Lung microvascular endothelial cell (primary cell): Measurements from ENCODE around the gene AIP. TPM values are rescaled to one million over a fixed set of nuclear protein-coding genes. Genes with fewer than 3 reads are reported as not detected.
A peak's percentile ranks its signal among the peaks of the same experiment; 100 is the strongest.

Source experiments
- DNase-seq, 2 donors: peaks; one replicate each; pipeline versions ENCODE4 v3.0.0 to v3.0.0-alpha.2; 2010; ENCODE audit warnings: low read depth in 2 of 2
- total RNA-seq: library from RNA; depleted of rRNA; stranded (reverse); fragments of >200 nt; gene quantifications from 2 replicates; pipeline ENCODE4 v1.2.1, GENCODE V29; 2014

AIP gene
- total RNA-seq: 67.1 and 112 TPM in 2 replicates

- DNase-seq: peak; percentile 98
Observed at GRCh38 chr11:67482827-67483798, at the start of gene AIP. AIP (plus strand) TSS chr11:67483026; CDS start chr11:67483159, 133 bp downstream.

DNA sequence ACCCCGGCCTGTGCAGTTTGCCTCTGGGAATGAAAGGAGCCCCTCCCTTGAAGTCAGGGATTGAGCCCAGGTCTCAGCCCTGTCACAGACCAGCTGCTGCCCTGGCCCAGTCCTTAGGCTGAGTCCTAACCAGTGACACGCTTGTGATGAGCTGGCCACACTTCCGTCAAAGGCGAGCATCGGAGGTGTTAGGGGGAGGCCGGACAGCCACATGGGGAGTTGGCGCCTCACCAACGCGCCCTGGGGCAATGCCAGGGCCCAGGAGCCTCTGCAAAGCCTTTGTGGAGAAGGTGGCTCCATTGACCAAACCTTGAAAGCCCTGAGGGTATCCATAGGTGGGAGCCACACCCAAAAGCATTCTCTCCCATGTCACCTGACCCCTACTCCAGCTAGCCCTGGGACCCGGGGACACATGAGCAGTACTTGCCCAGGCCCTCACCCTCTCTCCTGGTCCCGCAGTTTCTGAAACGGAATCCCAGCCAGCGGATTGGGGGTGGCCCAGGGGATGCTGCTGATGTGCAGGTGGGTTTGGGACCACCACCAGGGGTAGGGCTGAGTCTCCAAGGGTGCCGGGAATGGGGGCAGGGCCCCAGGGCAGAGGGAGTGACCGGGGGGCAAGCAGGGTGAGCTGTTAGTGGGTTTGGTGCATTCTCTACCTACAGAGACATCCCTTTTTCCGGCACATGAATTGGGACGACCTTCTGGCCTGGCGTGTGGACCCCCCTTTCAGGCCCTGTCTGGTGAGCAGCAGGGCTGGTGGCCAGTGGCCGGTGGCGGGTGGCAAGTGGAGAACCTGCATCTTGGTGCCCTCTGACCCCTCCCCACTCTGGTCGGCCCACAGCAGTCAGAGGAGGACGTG is 49.1 kb upstream of the AIP start:
- DNase-seq: no peak

DNA sequence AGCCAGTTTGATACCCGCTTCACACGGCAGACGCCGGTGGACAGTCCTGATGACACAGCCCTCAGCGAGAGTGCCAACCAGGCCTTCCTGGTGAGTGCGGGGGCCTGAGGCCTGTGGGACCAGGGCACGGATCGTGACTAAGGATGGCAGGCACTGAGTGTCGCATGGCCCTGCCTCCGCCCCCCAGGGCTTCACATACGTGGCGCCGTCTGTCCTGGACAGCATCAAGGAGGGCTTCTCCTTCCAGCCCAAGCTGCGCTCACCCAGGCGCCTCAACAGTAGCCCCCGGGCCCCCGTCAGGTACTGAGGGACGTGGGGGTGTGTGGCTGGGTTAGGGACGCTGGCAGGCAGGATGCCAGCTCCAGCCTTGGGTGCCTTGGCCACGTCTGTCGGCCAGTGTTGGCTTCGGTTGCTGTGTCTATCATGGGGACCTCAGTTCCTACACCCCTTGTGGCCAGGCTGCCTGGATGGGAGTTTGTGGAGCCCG is 48.4 kb upstream of the AIP start:
- DNase-seq: no peak

GRCh38 chr11:67435031-67435726 is 47.6 kb upstream of the AIP start:
- DNase-seq: no peak

DNA sequence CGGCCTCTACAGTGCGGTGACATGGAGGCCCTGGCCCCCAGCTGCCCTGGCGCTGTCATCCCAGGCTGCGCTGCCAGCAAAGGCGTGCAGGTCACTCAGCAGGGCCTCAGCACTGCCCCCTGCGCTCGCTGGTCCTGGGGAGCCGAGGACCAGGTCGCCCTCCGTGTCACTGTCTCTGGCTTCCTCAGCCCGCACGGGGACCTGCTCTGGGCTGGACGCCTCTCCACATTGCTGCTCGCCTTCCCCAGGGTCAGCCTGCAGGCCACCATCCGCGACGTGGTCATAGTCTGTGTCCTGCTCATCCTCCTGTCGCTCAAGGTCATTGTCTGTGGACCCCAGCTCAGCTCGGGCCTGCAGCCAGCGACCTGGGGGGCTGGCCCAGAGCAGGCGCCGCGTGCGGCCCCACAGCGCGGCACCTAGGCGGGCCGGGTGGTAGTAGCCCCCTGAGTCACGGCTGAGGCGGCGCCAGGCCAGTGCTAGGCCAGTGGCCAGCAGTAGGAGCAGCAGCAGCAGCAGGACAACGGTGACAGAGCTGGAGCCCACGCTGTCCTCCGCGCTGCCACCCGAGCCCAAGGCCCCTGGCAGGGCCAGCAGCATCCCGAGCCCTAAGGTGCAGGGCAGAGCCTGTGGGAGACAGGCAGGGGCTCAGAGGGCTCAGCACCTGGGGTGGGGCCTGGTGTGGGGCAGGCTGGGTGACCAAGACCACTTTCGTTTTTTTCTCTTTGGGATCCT is 46.9 kb upstream of the AIP start:
- DNase-seq: no peak

DNA sequence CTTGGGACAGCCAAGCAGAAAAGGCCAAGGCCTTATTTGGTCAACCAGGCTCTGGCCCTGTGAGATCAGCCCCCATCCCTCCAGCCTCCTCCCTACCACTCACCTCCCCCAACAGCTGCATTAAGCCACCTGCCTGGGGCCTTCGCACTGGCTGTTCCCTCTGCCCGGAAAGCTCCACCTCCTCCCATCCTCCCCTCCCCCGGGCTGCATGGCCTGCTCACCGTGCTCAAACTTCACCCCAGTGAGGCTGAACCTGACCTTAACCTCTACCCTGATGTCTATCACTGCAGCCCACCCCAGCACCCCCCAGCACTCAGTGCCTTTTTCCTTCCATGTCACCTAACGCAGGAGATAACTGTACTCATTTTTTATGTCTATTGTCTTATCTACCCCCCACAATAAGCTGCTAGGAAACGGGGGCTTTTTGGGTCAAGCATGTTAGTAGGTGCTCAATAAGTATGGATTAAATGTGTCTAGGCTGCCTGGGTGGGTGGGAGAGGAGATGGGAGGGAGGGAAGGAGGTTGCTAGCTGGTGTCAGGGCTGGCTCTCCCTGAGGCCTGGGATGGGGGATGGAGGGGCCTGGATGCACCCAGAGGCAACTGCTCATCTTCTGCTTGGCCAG is 46.3 kb upstream of the AIP start:
- DNase-seq: no peak

DNA sequence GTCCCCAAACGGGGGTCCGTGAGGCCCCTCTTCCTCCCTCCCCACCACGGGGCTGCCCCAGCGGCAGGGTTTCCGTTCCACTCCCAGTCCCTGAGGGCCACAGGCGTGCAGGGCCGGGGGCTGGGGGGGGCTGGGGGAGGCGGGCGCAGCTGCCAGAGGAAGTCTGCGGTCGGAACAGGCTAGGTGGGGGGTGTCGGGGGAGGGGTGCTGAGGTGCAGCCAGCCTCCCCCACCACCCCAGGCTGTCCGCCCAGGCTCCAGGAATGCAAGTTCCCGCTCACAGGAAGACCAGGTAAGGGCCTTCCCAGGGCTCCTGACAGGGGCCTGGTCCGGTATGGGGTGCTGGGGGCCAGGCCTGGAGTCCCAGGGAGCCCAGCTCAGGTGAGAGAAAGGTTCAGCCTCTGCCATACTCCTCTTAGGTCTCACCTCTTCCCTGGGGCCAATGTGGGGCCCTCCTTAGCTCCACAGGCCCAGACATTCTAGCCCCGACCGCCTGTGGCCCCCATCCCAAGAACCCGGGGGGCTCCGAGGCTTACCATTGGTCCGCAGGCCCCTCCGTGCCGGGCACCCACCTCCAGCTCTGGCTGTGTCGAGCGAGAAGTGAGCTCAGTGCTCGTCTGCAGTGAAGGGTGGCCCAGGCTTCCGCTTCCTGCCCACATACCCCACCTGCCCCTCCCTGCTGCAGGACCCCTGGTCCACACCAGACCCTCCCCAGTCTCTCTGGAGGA is 45.6 kb upstream of the AIP start, which contains the start of gene PTPRCAP:
PTPRCAP (minus strand) TSS at position 601 of the 727 bp plus-strand sequence; CDS start at position 538, 63 bp downstream.
- no peak for DNase-seq

GRCh38 chr11:67437809-67438157 is 45.0 kb upstream of the AIP start:
- no peak for DNase-seq

DNA sequence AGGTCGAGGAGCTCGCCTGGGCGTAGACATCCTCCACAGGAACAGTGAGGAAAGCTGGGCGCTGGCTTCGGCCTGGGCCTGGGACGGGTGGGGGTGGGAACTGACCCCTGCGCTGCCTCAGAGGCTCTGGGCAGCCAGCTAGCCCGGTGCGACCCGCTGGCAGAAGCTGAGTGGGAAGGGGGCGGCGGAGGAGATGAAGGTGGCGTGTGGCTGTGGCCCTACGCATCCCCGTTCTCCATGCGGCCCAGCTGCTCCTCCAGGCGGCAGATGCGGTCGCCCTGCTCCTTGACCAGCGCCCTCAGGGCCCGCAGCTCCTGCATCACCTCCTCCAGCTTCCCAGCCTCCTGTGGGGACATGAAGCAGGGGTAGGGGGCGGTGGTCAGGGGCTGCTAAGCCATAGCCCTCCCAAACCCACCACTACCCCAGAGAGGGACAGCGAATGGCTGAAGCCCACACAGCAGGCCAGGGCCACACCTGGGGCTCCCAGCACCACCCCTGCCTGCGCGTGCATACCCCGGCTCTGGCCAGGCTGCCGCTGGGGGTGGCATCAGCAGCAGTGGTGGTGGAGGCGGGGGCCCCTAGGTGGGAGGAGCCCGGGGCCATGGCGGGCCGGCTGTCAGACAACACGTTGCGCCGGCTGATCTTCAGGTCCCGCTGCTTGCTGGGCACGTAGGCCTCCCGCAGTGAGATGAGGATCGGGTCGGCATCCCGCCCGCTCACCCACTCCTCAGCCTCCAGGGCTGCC is 44.5 kb upstream of the AIP start:
- DNase-seq: no peak

GRCh38 chr11:67439321-67440228 is 43.3 kb upstream of the AIP start:
- DNase-seq: peak; percentile 34

DNA sequence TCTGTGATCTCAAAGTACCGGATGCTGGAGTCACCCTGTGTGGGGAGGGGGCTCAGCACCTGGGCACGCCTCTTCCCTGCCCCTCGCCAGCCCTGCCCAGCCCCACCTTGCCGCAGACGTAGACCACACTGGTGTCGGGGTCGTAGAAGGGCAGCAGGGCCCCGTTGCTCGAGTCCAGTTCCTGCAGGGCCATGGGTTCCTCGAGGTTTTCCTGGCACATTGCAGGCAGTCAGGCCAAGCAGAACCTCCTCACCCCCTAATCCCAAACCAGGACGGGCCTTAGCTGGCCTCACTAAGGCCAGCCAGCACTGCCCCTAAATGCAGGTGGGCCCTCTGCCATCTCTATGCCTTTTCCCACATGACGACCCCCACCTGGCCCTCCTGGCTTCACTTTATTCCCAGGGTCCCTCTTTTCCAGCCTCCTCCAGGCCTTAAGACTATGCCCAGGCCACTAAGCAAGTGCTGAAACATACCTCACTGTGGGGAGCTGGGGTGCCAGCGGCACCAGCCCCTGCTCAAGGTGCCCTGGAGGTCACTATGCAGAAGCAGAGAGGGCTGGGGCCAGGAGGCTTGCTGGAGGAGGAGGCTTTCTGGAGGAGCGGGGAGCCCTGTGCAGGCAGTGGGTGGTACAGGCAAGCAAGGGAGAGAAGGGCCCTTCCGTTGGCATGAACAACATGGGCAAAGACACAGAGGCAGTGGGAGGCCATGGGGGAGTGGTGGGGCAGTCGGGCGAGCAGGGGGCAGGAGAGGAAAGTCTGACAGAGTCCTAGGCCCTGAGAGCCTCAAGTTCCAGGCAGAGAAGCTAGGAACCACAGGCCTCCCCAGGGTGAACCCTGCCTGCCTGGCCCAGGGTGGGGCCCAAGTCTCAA is 42.4 kb upstream of the AIP start:
- DNase-seq: no peak

DNA sequence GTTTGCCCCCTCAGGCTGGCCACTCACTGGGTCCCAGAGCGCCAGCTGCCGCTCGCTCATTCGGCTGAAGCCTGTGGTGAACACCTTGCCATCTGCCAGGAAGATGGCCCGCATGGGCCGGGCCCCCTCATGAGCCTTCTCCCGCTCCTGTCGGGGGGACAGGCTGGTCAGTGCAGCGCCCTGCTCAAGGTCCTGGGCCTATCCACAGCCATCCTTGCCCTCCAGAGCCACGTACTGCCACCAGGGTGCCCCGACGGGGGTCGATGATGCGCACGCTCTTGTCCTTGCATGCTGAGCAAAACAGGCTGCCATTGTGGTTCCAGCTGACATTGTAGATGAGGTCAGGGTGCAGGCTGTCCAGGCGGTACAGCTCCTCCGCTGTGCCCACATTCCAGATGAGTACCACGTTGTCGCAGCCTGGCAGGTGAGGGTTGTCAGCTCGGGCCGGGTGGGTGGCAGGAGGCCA is 41.7 kb upstream of the AIP start:
- no peak for DNase-seq

DNA sequence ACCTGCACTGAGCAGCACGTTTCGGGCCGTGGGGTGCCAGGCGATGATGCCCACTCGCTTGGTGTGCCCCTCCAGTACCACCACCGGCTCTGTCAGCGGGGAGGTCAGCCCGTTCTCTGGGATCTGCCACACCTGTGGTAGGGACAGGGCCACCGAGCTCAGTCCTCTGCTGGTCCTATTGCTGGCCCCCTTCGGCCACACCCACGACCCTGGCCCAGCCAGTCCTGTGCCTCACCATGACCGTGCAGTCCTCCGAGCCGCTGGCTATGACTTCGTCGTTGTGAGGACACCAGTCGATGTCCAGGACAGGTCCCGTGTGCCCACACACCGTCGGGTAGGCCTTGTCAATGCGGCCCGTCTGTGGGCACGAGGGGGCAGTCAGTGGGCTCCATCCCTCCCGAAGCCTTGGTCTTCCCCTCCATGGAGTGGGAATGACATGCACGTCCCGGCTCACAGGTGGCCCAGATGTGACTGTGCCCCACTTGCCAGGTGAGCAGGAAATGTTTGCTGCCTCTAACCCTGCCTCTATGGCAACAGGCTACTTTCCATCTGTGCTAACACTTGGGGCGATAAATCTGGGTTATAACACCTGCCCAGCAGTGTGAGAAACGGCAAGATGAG is 41.0 kb upstream of the AIP start:
- DNase-seq: no peak

GRCh38 chr11:67442504-67443404 is 40.1 kb upstream of the AIP start:
- peak in 1 of 2 donors; percentile 36 for DNase-seq

- no peak for DNase-seq
Observed at GRCh38 chr11:67445515-67445914, 37.3 kb upstream of the AIP start.
